GM12801 (cell line): ENCODE data around the gene SPRED1.

Experiments
- TF ChIP-seq, protein P1 (sequence below): IDR thresholded peaks from one replicate; pipeline ENCODE4 v1.5.1; 2011; ENCODE audit warnings: control low read depth; ENCODE audit not compliant: insufficient read length; ENCODE audit errors: extremely low read depth

Gene SPRED1

GRCh38 chr15:38312190-38312589 is 59.6 kb downstream of the SPRED1 start:
- TF ChIP-seq, protein P1, sequence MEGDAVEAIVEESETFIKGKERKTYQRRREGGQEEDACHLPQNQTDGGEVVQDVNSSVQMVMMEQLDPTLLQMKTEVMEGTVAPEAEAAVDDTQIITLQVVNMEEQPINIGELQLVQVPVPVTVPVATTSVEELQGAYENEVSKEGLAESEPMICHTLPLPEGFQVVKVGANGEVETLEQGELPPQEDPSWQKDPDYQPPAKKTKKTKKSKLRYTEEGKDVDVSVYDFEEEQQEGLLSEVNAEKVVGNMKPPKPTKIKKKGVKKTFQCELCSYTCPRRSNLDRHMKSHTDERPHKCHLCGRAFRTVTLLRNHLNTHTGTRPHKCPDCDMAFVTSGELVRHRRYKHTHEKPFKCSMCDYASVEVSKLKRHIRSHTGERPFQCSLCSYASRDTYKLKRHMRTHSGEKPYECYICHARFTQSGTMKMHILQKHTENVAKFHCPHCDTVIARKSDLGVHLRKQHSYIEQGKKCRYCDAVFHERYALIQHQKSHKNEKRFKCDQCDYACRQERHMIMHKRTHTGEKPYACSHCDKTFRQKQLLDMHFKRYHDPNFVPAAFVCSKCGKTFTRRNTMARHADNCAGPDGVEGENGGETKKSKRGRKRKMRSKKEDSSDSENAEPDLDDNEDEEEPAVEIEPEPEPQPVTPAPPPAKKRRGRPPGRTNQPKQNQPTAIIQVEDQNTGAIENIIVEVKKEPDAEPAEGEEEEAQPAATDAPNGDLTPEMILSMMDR = no peak

DNA sequence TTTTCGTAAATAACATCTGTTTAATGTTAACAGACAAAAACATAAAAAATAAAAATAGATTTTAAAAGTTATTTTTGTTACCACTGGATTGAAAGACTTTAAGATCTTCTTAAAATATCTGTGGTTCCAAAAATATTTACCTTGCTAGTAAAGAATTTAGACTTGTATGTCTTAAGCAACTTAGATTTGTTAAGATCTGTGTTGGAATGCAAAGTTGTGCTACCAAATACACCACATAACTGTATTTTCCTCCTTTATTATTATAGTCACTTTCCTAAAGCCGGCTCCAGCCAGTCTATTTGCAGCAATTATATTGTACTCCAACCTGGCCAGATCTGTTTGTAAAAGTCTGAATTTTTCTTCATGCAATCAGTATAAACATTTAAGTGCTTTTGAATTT is 63.7 kb downstream of the SPRED1 start:
- TF ChIP-seq, protein P1 = no peak

DNA sequence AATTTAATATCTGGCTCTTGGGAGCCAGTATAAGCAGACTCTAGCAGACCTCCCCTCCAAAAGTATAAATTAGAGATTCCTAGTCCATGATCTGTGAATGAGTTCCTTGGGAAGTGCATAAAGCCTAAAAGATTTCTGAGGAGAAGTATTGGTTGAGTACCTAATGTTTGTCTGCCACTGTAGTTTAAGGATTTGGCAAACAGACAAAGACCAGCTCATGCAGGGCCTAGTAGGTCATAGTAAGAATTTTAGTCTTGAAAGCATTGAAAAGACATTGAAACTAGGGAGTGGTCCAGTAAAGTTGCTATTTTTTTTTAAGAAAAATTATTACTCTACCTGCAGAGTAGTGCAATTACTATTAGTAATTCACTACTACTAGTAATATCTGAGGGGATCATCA is 67.5 kb downstream of the SPRED1 start:
- TF ChIP-seq, protein P1 = no peak

GRCh38 chr15:38320866-38321265 is 68.2 kb downstream of the SPRED1 start:
- TF ChIP-seq, protein P1 = no peak

DNA sequence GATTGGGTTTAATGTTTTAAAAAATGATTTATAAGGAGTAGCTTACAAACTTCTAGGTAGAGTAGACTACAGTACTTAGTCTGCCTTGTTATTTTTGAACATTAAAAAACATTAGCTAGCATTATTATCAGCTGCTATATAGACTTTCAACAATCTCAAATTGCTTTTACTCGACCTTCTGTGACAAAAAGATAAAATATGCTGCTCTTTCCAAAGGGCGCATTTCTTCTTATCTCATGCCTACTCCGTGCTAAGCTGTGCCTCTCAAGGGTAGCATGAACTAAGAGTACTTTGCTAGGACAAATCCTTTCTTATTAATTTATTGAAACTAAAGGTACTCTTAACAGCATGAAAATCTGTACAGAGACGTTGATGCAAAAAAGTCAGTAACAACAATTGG is 71.3 kb downstream of the SPRED1 start:
- TF ChIP-seq, protein P1 = no peak

- TF ChIP-seq, protein P1 = no peak
These were observed 72.5 kb downstream of the SPRED1 start for GRCh38 chr15:38324939-38325647.

GRCh38 chr15:38325648-38325990 is 73.0 kb downstream of the SPRED1 start:
- TF ChIP-seq, protein P1 = no peak

GRCh38 chr15:38332711-38333110 is 80.1 kb downstream of the SPRED1 start:
- TF ChIP-seq, protein P1 = no peak
